CD14-positive monocyte (primary cell): ENCODE results near the gene NFKBIZ. TPM values are rescaled to one million over a fixed set of nuclear protein-coding genes. Genes with fewer than 3 reads are reported as not detected.
A peak's percentile ranks its signal among the peaks of the same experiment; 100 is the strongest.

Experiments used
- DNase-seq, 3 donors: peaks; one replicate each; pipeline ENCODE4 v3.0.0-alpha.2; 2011 to 2022
- H2AFZ ChIP-seq: 2 replicates; pipeline ENCODE4 v1.6.0; 2012; ENCODE audit warnings: mild to moderate bottlenecking, low read depth, low read length, inconsistent platforms; ENCODE audit not compliant: insufficient read depth, poor library complexity, severe bottlenecking
- H3K27ac ChIP-seq, 2 donors: 1 replicate in 1 of 2; 2 replicates in 1 of 2; pipeline ENCODE4 v1.5.1; 2012 to 2013; ENCODE audit warnings: low read length in 2 of 2, control low read depth in 1 of 2, inconsistent platforms in 1 of 2, low read depth in 1 of 2, mild to moderate bottlenecking in 1 of 2
- H3K27me3 ChIP-seq, 2 donors: one replicate each; pipeline versions ENCODE4 v1.6.0 to v1.6.1; 2011 to 2013; ENCODE audit warnings: low read length in 2 of 2; ENCODE audit not compliant: control insufficient read depth in 2 of 2, insufficient read depth in 2 of 2
- H3K36me3 ChIP-seq, 2 donors: replicated peaks in 1 of 2; 1 replicate in 1 of 2; 2 replicates in 1 of 2; pipeline versions ENCODE4 v1.5.1 to v1.6.1; 2012 to 2013; ENCODE audit warnings: low read length in 2 of 2, control low read depth in 1 of 2, inconsistent platforms in 1 of 2, mild to moderate bottlenecking in 1 of 2; ENCODE audit not compliant: insufficient read depth in 2 of 2, control insufficient read depth in 1 of 2
- H3K4me1 ChIP-seq, 2 donors: 1 replicate in 1 of 2; 2 replicates in 1 of 2; pipeline versions ENCODE4 v1.5.1 to v1.6.1; 2012 to 2013; ENCODE audit warnings: low read length in 2 of 2, control low read depth in 1 of 2, inconsistent platforms in 1 of 2, mild to moderate bottlenecking in 1 of 2, moderate library complexity in 1 of 2; ENCODE audit not compliant: insufficient read depth in 2 of 2, control insufficient read depth in 1 of 2
- H3K4me2 ChIP-seq: replicated peaks from 2 replicates; pipeline ENCODE3; 2012; ENCODE audit warnings: low read length, moderate library complexity, mild to moderate bottlenecking; ENCODE audit not compliant: poor library complexity, severe bottlenecking; ENCODE audit errors: extremely low read depth
- H3K4me3 ChIP-seq, 3 experiments: fragments of 200-600 bp in 1 of 3; sonication (generic) in 1 of 3; replicated peaks in 1 of 3; 1 replicate in 2 of 3; 2 replicates in 1 of 3; pipeline ENCODE4 v1.5.1; 2011 to 2013; ENCODE audit warnings: low read length in 3 of 3, mild to moderate bottlenecking in 3 of 3, control low read depth in 2 of 3, low read depth in 2 of 3, inconsistent platforms in 1 of 3, moderate library complexity in 1 of 3
- H3K79me2 ChIP-seq: 2 replicates; pipeline ENCODE4 v1.6.0; 2012; ENCODE audit warnings: mild to moderate bottlenecking, control low read depth, inconsistent platforms, low read length, moderate library complexity; ENCODE audit not compliant: insufficient read depth
- H3K9ac ChIP-seq: 2 replicates; pipeline ENCODE4 v1.6.0; 2017; ENCODE audit warnings: low read length, mild to moderate bottlenecking; ENCODE audit not compliant: insufficient read depth, poor library complexity, severe bottlenecking
- H3K9me3 ChIP-seq, 2 donors: replicated peaks in 1 of 2; 1 replicate in 1 of 2; 2 replicates in 1 of 2; pipeline versions ENCODE4 v1.5.1 to v1.6.1; 2012 to 2013; ENCODE audit warnings: low read length in 2 of 2, control low read depth in 1 of 2; ENCODE audit not compliant: control insufficient read depth in 1 of 2, insufficient read depth in 1 of 2
- H4K20me1 ChIP-seq: 2 replicates; pipeline ENCODE4 v1.6.0; 2012; ENCODE audit warnings: mild to moderate bottlenecking, low read length, control low read depth, moderate library complexity; ENCODE audit not compliant: insufficient read depth
- H3K27ac Mint-ChIP-seq, 7 donors: one replicate each; pipeline ENCODE4 v1.8.0; 2020; ENCODE audit warnings: mild to moderate bottlenecking in 7 of 7, mixed read lengths in 7 of 7, moderate library complexity in 6 of 7, inconsistent platforms in 2 of 7
- H3K27me3 Mint-ChIP-seq, 3 donors: one replicate each; pipeline ENCODE4 v1.8.0; 2021 to 2022; ENCODE audit warnings: low read depth in 3 of 3, mild to moderate bottlenecking in 3 of 3, mixed read lengths in 3 of 3, moderate library complexity in 3 of 3, inconsistent platforms in 1 of 3
- H3K36me3 Mint-ChIP-seq, 2 donors: one replicate each; pipeline ENCODE4 v1.8.0; 2020; ENCODE audit warnings: mixed read lengths in 2 of 2, inconsistent platforms in 1 of 2, mild to moderate bottlenecking in 1 of 2
- H3K4me1 Mint-ChIP-seq: one replicate; pipeline ENCODE4 v1.8.0; 2020; ENCODE audit warnings: mild to moderate bottlenecking, mixed read lengths
- H3K4me3 Mint-ChIP-seq, 2 donors: one replicate each; pipeline ENCODE4 v1.8.0; 2020; ENCODE audit warnings: mild to moderate bottlenecking in 2 of 2, mixed read lengths in 2 of 2, moderate library complexity in 1 of 2
- H3K9me3 Mint-ChIP-seq, 7 donors: one replicate each; pipeline ENCODE4 v1.8.0; 2020 to 2022; ENCODE audit warnings: mixed read lengths in 7 of 7, mild to moderate bottlenecking in 6 of 7, moderate library complexity in 6 of 7, inconsistent platforms in 2 of 7
- WGBS: methylation state at CpG from one replicate; pipeline ENCODE4 v1.1.5; 2013; ENCODE audit warnings: missing lambda C conversion rate; ENCODE audit not compliant: insufficient coverage; 5-methylcytosine and 5-hydroxymethylcytosine counted together
- intact Hi-C, 2 donors: fragments of 100-400 bp; cut with micrococcal nuclease; formaldehyde crosslinking; loops; one replicate each; pipeline versions ENCODE4 v1.15.0 to v1.15.1; 2023
- polyA plus RNA-seq, 3 donors: library from polyadenylated mRNA; depleted of rRNA in 1 of 3; unstranded in 2 of 3; stranded (reverse) in 1 of 3; fragments of 300-500 nt in 2 of 3; fragments of >200 nt in 1 of 3; fragmentation: Illumina TruSeq in 2 of 3; gene quantifications; 1 replicate in 2 of 3; 2 replicates in 1 of 3; pipeline ENCODE4 v1.2.3, GENCODE V29; 2012 to 2021
- TF ChIP-seq, protein P1 (sequence below): fragments of 200-600 bp; IDR thresholded peaks from one replicate; pipeline ENCODE4 v1.8.0; 2022; ENCODE audit warnings: antibody characterized with exemption, mild to moderate bottlenecking

The NFKBIZ gene
- polyA plus RNA-seq, 3 donors, result 71.0 to 592 (median 84.9) TPM

DNA sequence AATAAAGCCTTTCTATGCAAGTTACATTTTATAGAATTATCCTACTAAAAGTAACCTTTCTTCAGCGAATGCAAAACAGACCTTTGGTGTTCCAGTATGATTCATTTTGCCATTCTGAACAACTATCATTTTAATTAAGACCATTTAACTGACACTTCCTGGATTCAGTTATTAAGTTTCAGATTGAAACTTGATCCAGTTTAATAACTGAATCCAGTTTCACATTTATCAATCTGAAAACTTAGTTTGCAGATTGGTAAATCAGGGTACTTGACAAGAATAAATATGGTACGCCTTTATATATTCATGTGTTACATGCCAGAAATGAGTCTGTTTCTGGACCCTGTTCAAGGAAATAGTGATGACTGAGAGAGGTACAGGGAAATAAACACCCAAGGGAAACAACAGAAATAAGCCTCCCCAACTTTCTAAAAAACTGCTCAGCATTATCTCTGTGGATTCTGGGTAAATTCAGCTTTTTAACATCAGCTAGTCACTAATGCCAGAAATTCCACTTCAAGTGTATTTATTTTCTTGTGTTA lies 23.3 kb upstream of the NFKBIZ start:
- H3K36me3 ChIP-seq, result peaks cover 12 to 20% of the 10 kb centered on the region in 2 donors
- H2AFZ ChIP-seq, result no peak overlapping the region
- no peaks in the 10 kb centered on the region for H4K20me1 ChIP-seq
- Mint-ChIP-seq H3K4me3 (peak overlapping the region in 1 of 2 donors; percentile 56), H3K27me3 (peaks cover 0 to 3% (median 0%) of the 10 kb centered on the region in 3 donors), H3K4me1 (peaks cover 41% of the 10 kb centered on the region), H3K9me3 (no peaks in the 10 kb centered on the region), H3K27ac (peak overlapping the region in 4 of 7 donors; percentile 16 to 94 (median 84)), H3K36me3 (peaks cover 18 to 24% of the 10 kb centered on the region in 2 donors)
- no peaks in the 10 kb centered on the region for H3K9me3 ChIP-seq
- peaks cover 26 to 37% of the 10 kb centered on the region in 2 donors for H3K4me1 ChIP-seq
- no peak overlapping the region for H3K4me3 ChIP-seq
- no peaks in the 10 kb centered on the region for H3K27me3 ChIP-seq
- no peak for DNase-seq
- no peak overlapping the region for H3K4me2 ChIP-seq
- WGBS, result 90% methylated on average over 1 of the region's 2 CpGs
- H3K79me2 ChIP-seq, result peaks cover 49% of the 10 kb centered on the region
- intact Hi-C loops, result loop anchor here in 1 of 2 donors (5.0 kb wide), 1 partner anchor 116 kb away; no protein-coding TSS in a partner anchor
- H3K27ac ChIP-seq, result peak overlapping the region in 1 of 2 donors; percentile 52
- H3K9ac ChIP-seq, result no peak overlapping the region
- TF ChIP-seq, protein P1, sequence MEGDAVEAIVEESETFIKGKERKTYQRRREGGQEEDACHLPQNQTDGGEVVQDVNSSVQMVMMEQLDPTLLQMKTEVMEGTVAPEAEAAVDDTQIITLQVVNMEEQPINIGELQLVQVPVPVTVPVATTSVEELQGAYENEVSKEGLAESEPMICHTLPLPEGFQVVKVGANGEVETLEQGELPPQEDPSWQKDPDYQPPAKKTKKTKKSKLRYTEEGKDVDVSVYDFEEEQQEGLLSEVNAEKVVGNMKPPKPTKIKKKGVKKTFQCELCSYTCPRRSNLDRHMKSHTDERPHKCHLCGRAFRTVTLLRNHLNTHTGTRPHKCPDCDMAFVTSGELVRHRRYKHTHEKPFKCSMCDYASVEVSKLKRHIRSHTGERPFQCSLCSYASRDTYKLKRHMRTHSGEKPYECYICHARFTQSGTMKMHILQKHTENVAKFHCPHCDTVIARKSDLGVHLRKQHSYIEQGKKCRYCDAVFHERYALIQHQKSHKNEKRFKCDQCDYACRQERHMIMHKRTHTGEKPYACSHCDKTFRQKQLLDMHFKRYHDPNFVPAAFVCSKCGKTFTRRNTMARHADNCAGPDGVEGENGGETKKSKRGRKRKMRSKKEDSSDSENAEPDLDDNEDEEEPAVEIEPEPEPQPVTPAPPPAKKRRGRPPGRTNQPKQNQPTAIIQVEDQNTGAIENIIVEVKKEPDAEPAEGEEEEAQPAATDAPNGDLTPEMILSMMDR, result no peak

DNA sequence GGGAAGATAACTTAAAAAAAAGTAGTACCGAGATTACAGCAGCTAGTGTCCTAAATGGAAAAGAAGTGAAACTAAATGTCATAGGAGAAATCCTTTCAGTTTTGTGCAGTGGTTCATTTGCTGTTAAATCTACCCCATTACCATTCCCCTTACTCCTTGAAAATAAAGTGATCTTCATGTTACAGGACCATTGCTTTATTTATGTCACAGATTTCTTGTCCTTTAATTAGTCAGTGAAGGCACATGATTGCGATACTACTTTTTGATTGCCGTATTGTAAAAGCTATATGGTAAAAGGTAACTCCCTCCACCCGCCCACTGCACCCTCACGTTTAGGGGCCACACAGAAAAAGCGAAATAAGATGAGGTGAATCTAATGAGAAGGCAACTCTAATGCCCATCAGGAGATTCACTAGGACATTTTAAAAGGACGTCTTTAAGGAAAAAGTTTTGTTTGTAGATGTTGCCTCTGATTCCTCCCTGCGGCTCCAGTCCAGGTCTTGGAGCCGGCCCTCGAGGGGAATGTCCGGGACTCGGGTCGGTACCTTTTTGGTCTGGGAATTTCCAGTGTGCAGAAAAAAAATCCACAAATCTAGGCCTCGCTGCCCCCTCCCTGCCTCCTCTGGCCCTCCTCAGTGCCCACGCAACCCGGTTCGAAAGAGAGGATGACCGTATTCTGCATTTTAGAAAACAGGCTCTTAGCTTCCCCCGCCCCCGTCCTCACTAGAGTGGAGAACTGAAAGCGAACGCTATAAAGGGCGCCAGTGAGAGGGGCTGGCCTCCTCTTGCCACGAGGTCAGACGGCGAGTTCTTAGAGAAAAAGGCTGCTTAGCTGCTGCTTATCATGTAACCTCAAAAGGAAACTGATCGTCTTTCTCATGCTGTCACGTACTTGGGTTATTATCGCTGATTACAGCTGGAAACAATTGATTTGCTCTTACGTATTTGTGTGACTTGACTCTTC lies 21.8 kb upstream of the NFKBIZ start:
- Mint-ChIP-seq H3K27me3 (peaks cover 0 to 5% (median 0%) of the 10 kb centered on the region in 3 donors), H3K9me3 (no peaks in the 10 kb centered on the region), H3K4me1 (peaks cover 52% of the 10 kb centered on the region), H3K4me3 (peak overlapping the region; percentile 94 to 97), H3K36me3 (peaks cover 7 to 11% of the 10 kb centered on the region in 2 donors), H3K27ac (peak overlapping the region; percentile 94 to 98 (median 97))
- H3K9me3 ChIP-seq, result no peaks in the 10 kb centered on the region
- H3K4me3 ChIP-seq, result peak overlapping the region; percentile 76 to 86 (median 80)
- H3K36me3 ChIP-seq, result peaks cover 0 to 5% of the 10 kb centered on the region in 2 donors
- H3K27ac ChIP-seq, result peak overlapping the region; percentile 90 to 94
- H3K9ac ChIP-seq, result peak overlapping the region; percentile 71
- no peaks in the 10 kb centered on the region for H3K27me3 ChIP-seq
- peak overlapping the region; percentile 86 for H3K4me2 ChIP-seq
- peaks cover 41% of the 10 kb centered on the region for H3K79me2 ChIP-seq
- intact Hi-C loops, result loop anchor here in 1 of 2 donors (5.0 kb wide), 1 partner anchor 115 kb away; no protein-coding TSS in a partner anchor
- peaks cover 30 to 45% of the 10 kb centered on the region in 2 donors for H3K4me1 ChIP-seq
- no peaks in the 10 kb centered on the region for H4K20me1 ChIP-seq
- TF ChIP-seq, protein P1, result no peak
- 0% methylated on average over 20 of the region's 30 CpGs for WGBS
- H2AFZ ChIP-seq, result peak overlapping the region; percentile 70
- peak; percentile 76 to 95 (median 79) for DNase-seq
